Activated B cell treated with CpG ODN at 0.5 μM for 24 hours (primary cell): ENCODE measurements around the gene RYR2. TPM values are rescaled to one million over a fixed set of nuclear protein-coding genes. Genes with fewer than 3 reads are reported as not detected.

ENCODE experiments used
- ATAC-seq: fragments of 200-7000 bp; cut with Tn5 transposase; one replicate; pipeline ENCODE4 v1.10.0; 2021; ENCODE audit warnings: low read depth, mild to moderate bottlenecking, moderate library complexity
- CTCF ChIA-PET: fragments of 350-600 bp; sonication (Branson Sonifier 250); formaldehyde crosslinking; loops from one replicate; lab custom pipeline; 2021; ENCODE audit warnings: antibody characterized with exemption; lab: Charles Lee
- POLR2A ChIA-PET: fragments of 350-600 bp; sonication (Branson Sonifier 250); formaldehyde crosslinking; loops from one replicate; lab custom pipeline; 2021; ENCODE audit warnings: antibody characterized with exemption; lab: Charles Lee
- DNase-seq: peaks from one replicate; pipeline ENCODE4 v3.0.0; 2022
- H3K27ac Mint-ChIP-seq: one replicate; pipeline ENCODE4 v1.8.0; 2020; ENCODE audit warnings: mixed read lengths
- H3K27me3 Mint-ChIP-seq: one replicate; pipeline ENCODE4 v1.8.0; 2021; ENCODE audit warnings: mixed read lengths
- H3K36me3 Mint-ChIP-seq: one replicate; pipeline ENCODE4 v1.8.0; 2021; ENCODE audit warnings: low read depth, mixed read lengths
- H3K4me1 Mint-ChIP-seq: one replicate; pipeline ENCODE4 v1.8.0; 2021; ENCODE audit warnings: mixed read lengths
- H3K4me3 Mint-ChIP-seq: one replicate; pipeline ENCODE4 v1.8.0; 2020; ENCODE audit warnings: mild to moderate bottlenecking, mixed read lengths
- H3K9me3 Mint-ChIP-seq: one replicate; pipeline ENCODE4 v1.8.0; 2020; ENCODE audit warnings: mixed read lengths
- intact Hi-C: fragments of 100-400 bp; cut with micrococcal nuclease; formaldehyde crosslinking; loops from one replicate; pipeline ENCODE4 v1.15.1; 2024
- total RNA-seq: library from RNA; stranded (reverse); gene quantifications from 2 replicates; pipeline ENCODE4 v1.2.3, GENCODE V29; 2022
- TF ChIP-seq, protein P1 (sequence below): fragments of 200-600 bp; IDR thresholded peaks from one replicate; pipeline ENCODE4 v1.8.0; 2022; ENCODE audit warnings: antibody characterized with exemption, mild to moderate bottlenecking

The RYR2 gene
- total RNA-seq, 1 donor from 2014 or later: not detected

DNA sequence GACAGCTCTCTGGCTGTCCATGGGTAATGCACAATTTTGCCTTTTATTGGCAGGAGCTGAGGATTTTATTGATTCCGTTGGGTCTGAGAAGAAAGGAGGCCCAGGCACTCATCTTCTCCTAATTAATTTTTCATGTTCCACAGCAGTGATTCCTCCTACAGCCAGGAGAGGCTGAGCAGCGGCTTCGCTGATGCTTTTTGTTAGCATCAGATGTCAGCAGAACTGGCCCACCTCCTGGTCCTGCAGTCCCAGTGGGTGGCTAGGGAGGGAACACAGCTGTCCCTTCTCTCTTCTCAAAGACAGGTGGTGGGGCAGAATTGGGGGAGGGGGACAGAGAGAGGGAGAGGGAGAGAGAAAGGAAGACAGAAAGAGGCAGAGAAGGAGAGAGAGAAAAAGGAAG, 43.4 kb upstream of the RYR2 start:
- ATAC-seq: no peak
- Mint-ChIP-seq H3K4me3 (no peak overlapping the region), H3K9me3 (no peaks in the 10 kb centered on the region), H3K27ac (no peak overlapping the region), H3K36me3 (no peaks in the 10 kb centered on the region), H3K4me1 (no peaks in the 10 kb centered on the region), H3K27me3 (peaks cover 2% of the 10 kb centered on the region)
- POLR2A ChIA-PET: no interaction called here
- intact Hi-C loops: no loop called here
- DNase-seq: no peak
- CTCF ChIA-PET: no interaction called here
- TF ChIP-seq, protein P1, sequence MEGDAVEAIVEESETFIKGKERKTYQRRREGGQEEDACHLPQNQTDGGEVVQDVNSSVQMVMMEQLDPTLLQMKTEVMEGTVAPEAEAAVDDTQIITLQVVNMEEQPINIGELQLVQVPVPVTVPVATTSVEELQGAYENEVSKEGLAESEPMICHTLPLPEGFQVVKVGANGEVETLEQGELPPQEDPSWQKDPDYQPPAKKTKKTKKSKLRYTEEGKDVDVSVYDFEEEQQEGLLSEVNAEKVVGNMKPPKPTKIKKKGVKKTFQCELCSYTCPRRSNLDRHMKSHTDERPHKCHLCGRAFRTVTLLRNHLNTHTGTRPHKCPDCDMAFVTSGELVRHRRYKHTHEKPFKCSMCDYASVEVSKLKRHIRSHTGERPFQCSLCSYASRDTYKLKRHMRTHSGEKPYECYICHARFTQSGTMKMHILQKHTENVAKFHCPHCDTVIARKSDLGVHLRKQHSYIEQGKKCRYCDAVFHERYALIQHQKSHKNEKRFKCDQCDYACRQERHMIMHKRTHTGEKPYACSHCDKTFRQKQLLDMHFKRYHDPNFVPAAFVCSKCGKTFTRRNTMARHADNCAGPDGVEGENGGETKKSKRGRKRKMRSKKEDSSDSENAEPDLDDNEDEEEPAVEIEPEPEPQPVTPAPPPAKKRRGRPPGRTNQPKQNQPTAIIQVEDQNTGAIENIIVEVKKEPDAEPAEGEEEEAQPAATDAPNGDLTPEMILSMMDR: no peak

DNA sequence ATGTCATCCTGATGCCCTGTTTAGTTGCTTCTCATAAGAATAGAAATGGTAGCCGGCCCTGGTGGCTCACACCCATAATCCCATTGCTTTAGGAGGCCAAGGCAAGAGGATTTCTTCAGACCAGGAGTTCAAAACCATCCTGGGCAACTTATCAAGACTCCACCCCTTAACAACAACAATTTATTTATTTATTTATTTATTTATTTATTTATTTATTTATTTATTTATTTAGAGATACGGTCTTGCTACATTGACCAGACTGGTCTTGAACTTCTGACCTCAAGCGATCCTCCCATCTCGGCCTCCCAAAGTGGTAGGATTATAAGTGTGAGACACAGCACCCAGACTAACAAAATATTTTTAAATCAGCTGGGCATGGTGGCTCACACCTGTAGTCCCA, 41.8 kb upstream of the RYR2 start:
- Mint-ChIP-seq H3K27me3 (peaks cover 3% of the 10 kb centered on the region), H3K4me3 (no peak overlapping the region), H3K4me1 (no peaks in the 10 kb centered on the region), H3K9me3 (no peaks in the 10 kb centered on the region), H3K36me3 (no peaks in the 10 kb centered on the region), H3K27ac (no peak overlapping the region)
- ATAC-seq (no peak), DNase-seq (no peak)
- ChIA-PET CTCF (no interaction called here), POLR2A (no interaction called here)
- TF ChIP-seq, protein P1: no peak
- intact Hi-C loops: no loop called here

DNA sequence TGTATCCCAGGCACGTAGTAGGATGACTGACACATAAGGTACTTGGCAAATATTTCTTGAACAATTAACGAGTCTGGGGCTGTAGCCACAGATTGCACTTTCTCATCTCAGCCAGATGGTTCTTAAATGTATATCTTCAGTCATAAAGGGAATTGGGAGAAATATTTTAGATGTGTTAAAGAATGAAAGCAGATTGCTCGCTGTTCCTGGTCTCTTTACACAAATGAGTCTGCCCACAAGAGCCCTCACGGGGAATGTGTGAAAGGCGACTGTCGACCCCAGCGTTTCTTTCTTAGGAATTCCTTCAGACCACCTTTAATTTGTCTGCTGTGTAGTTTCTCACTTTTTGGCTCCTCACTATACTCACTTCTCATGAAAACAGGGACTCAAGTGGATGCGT, 38.5 kb upstream of the RYR2 start:
- TF ChIP-seq, protein P1: no peak
- ATAC-seq (no peak), DNase-seq (no peak)
- Mint-ChIP-seq H3K27me3 (peaks cover 3% of the 10 kb centered on the region), H3K36me3 (no peaks in the 10 kb centered on the region), H3K27ac (no peak overlapping the region), H3K4me3 (no peak overlapping the region), H3K4me1 (no peaks in the 10 kb centered on the region), H3K9me3 (no peaks in the 10 kb centered on the region)
- POLR2A ChIA-PET: no interaction called here
- intact Hi-C loops: no loop called here
- CTCF ChIA-PET: no interaction called here

DNA sequence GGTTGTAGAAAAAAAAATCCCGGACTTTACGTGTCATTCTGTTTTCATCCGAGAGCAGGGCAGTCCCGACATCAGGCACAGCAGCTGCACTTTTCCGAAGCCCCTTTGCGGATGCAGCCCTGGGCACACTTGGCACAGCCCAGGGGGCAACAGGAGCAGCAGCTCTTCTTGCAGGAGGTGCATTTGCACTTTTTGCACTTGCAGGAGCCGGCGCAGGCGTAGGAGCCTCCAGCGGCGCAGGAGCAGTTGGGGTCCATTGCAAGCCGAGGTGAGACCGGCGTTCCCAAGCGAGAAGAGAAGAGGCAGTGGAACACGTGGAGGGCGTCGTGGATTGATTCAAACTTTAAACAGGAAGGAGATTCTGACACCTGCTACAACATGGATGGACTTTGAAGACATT, 37.9 kb upstream of the RYR2 start, which contains the start of gene MT1HL1:
Gene MT1HL1, minus strand, starts transcription at position 326 of the 400 bp plus-strand sequence. Its CDS starts 69 bp downstream, at position 257.
- H3K4me3 Mint-ChIP-seq: no peak within 1 kb of the TSS
- no peaks in the 10 kb centered on the region for H3K4me1 Mint-ChIP-seq
- TF ChIP-seq, protein P1: no peak
- peaks cover 3% of the 10 kb centered on the region for H3K27me3 Mint-ChIP-seq
- intact Hi-C loops: no loop called here
- no peaks in the 10 kb centered on the region for H3K9me3 Mint-ChIP-seq
- no peaks in the 10 kb centered on the region for H3K36me3 Mint-ChIP-seq
- ChIA-PET CTCF (no interaction called here), POLR2A (no interaction called here)
- H3K27ac Mint-ChIP-seq: no peak within 1 kb of the TSS
- ATAC-seq: no peak
- no peak for DNase-seq

DNA sequence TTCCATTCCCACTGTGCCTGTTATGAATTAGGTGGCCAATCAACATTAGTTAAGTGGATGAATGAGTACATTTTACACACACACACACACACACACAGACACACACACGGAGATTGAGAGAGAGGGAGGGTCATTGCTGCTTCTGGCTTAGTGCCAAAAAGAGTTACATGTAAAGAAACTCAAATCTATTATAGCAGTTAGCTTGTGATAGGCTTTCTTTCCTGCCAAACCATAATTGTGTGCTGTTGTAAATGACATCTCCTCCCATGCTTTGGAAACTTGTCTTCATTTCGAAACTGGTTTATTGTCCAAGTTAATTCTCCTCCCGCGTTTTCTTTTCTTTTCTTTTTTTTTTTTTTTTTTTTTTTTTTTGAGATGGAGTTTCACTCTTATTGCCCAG, 36.3 kb upstream of the RYR2 start:
- no peak for ATAC-seq
- TF ChIP-seq, protein P1: no peak
- peaks cover 1% of the 10 kb centered on the region for H3K27me3 Mint-ChIP-seq
- no peak overlapping the region for H3K27ac Mint-ChIP-seq
- ChIA-PET CTCF (no interaction called here), POLR2A (no interaction called here)
- no peaks in the 10 kb centered on the region for H3K36me3 Mint-ChIP-seq
- no peaks in the 10 kb centered on the region for H3K9me3 Mint-ChIP-seq
- intact Hi-C loops: no loop called here
- no peak overlapping the region for H3K4me3 Mint-ChIP-seq
- H3K4me1 Mint-ChIP-seq: no peaks in the 10 kb centered on the region
- DNase-seq: no peak
